NK-92 treated with Interleukin-12 subunit alpha and Interleukin-12 subunit beta, amount 100 ng/mL, for 24 hours (cell line): ENCODE measurements around the gene NPIPA1.
"Not testable (repeated sequence)": the region's sequence is repeated elsewhere in the genome, so short reads cannot be mapped to it uniquely, and the experiment has no call there.

ENCODE experiments used
- DNase-seq: peaks from one replicate; lab custom pipeline; 2025; lab: John Stamatoyannopoulos, UW

The NPIPA1 gene

DNA sequence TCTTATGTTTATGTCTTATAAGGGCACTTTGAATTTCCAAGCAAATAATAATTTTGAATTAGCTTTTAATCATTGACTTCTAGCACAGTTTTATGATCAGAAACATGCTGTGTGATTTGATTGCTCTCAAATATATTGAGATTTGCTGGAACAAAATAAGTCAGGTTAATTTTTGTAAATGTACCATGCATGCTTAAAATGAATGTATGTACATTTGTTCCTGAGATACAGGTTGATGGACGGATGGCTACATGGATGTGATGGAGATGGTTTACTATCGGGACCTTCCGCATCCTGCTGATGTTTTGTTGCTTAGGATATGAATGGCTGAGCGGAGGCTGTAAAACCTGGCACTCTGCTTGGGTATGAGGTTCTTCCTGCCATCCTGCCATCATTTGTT is at the start of gene NPIPA1:
Gene NPIPA1, plus strand, starts transcription at position 301 of the 400 bp plus-strand sequence. Its CDS starts 0 bp downstream, at position 301.
- DNase-seq, result not testable (repeated sequence)

GRCh38 chr16:14892111-14892510 is 45.1 kb upstream of the NPIPA1 start:
- not testable (repeated sequence) for DNase-seq

DNA sequence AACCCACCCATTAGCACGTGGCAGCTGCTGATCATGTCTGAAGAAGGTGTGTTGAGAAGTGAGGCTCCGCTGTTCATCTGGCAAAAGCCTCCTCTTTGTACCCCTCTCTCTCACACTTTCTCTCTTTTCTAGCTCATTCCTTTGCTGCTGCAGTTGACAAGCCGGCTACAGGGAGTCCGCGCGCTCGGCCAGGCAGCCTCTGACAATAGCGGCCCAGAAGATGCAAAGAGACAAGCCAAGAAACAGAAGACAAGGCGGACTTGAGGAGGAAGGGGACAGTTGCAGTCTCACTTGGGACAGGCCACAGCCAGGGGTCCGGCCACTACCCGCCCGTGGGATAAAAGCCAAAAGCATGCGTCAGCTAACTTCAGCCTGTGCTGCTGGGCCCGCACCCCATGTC is 41.9 kb upstream of the NPIPA1 start:
- DNase-seq, result not testable (repeated sequence)

- DNase-seq, result not testable (repeated sequence)
Observed at GRCh38 chr16:14896023-14896422, 41.2 kb upstream of the NPIPA1 start.

DNA sequence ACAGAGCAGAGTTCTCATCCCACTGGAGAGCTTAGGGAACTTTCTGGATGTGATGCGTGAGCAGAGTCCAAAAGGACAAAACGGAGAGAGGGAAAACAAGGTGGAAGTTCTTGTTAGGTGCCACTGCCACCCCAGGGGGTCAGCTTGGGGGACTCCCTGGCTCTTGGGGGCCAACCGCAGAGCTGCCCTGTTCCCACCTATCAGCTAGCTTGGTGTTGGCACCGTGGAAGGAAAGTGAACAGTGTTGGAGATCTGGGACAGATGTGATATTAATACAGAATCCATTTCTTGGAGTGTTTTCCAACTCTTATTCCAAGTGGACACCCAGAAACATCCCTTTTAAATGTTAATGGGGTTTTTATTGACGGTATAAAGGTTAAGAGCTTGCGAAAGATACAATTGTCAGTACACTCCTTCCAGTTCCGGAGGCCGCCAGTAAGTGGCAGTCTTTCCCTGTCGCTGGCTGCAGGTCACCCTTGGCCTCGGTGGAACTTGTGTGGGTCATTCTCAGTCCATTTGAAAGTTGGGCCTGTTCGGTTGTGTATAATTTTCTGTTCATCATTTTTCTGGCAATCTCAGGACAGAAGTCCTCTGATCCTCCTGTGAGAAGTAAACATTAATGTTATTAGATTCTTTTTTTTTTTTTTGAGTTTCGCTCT is 40.1 kb upstream of the NPIPA1 start:
- not testable (repeated sequence) for DNase-seq

- not testable (repeated sequence) for DNase-seq
Observed at GRCh38 chr16:14898162-14898561, 39.1 kb upstream of the NPIPA1 start.

DNA sequence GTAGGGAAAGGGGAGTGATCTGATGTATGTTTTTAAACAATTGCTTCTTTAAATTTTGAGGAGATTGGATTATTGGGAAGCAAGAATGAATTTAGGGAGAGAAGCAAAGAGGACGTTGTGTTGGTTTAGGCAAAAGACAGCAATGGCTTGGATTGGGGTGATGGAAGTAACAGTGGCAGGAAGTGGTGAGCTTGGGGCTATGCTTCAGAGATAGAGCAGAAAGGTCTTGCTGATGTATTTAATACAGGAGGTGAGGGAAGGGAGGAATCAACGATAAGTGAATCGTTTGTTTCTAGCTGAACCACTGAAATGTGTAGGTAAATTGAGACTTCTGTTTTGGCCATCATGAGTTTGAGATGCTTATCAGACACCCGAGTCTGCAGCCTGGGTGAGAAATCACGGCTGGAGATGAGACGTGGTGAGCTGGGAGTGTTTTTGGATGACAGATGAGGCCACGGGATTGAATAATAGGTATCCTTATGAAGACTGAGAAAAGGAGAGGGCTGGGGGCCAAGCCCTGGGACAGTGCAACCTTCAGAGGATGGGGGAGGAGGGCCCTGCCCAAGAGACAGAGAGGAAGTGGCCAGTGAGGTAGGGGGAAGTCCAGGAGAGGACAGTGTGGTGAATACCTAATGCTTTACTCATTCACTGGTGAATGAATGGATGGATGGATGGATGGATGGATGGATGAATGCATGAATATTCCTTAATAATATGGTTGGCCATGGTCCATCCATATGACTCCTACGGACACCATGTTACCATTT is 33.9 kb upstream of the NPIPA1 start:
- not testable (repeated sequence) for DNase-seq

- not testable (repeated sequence) for DNase-seq
Observed at GRCh38 chr16:14909744-14910143, 27.5 kb upstream of the NPIPA1 start.

DNA sequence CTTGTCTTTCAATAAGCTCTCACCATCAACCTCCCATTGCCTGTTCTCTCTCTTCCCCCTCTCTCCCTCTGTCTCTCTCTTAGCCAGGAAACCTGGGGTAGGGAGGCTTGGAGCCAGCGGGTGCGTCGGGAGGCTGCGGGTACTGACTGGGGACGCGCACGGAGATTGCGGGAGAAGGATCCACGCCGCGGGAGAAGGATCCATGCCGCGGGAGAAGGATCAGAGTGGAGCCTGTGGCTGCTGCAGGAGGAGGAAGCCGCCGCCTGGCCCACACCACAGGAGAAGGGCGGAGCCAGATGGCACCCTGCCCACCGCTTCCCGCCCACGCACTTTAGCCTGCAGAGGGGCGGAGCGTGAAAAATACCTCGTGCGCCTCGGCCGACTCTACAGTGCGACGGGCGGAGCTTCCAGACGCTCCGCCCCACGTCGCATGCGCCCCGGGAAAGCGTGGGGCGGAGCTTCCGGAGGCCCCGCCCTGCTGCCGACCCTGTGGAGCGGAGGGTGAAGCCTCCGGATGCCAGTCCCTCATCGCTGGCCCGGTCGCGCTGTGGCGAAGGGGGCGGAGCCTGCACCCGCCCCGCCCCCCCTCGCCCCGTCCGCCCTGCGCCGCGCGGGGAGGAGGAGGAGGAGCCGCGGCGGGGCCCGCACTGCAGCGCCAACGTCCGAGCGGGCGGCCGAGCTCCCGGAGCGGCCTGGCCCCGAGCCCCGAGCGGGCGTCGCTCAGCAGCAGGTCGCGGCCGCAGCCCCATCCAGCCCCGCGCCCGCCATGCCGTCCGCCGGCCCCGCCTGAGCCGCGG is 26.2 kb upstream of the NPIPA1 start:
- not testable (repeated sequence) for DNase-seq

- DNase-seq, result not testable (repeated sequence)
Observed at GRCh38 chr16:14911954-14912353, 25.3 kb upstream of the NPIPA1 start.

- not testable (repeated sequence) for DNase-seq
Observed at GRCh38 chr16:14912588-14912987, 24.7 kb upstream of the NPIPA1 start.

GRCh38 chr16:14918504-14918903 is 18.7 kb upstream of the NPIPA1 start:
- DNase-seq, result not testable (repeated sequence)

DNA sequence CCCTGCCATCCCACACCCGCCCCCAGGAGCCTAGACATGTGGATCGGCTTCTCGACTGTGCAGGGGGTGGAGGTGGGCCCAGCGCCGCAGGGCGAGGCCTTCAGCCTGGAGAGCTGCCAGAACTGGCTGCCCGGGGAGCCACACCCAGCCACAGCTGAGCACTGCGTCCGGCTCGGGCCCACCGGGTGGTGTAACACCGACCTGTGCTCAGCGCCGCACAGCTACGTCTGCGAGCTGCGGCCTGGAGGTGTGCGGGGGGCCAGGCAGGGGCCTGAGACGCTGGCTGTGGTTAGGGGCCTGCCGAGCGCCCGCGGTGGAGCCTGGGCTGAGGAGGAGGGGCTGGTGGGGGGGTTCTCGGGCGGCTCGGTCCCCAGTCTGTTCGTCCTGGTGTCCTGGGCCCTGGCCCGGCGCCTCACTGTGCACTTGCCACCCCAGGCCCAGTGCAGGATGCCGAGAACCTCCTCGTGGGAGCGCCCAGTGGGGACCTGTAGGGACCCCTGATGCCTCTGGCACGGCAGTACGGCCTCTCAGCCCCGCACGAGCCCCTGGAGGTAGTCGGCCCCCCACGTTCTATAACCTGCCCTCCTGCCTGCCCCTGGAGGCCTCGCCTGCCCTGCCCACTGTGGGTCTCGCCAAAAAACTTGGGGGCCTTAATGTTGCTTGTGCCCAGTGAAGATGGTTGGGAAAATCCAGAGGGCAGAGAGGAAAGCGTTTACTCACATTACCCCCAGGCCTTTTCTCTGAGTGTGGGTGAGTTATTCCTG is 17.2 kb upstream of the NPIPA1 start:
- not testable (repeated sequence) for DNase-seq

DNA sequence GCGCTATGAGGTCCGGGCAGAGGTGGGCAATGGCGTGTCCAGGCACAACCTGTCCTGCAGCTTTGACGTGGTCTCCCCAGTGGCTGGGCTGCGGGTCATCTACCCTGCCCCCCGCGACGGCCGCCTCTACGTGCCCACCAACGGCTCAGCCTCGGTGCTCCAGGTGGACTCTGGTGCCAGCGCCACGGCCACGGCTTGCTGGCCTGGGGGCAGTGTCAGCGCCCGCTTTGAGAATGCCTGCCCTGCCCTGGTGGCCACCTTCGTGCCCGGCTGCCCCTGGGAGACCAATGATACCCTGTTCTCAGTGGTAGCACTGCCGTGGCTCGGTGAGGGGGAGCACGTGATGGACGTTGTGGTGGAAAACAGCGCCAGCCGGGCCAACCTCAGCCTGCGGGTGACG is 15.0 kb upstream of the NPIPA1 start:
- not testable (repeated sequence) for DNase-seq

DNA sequence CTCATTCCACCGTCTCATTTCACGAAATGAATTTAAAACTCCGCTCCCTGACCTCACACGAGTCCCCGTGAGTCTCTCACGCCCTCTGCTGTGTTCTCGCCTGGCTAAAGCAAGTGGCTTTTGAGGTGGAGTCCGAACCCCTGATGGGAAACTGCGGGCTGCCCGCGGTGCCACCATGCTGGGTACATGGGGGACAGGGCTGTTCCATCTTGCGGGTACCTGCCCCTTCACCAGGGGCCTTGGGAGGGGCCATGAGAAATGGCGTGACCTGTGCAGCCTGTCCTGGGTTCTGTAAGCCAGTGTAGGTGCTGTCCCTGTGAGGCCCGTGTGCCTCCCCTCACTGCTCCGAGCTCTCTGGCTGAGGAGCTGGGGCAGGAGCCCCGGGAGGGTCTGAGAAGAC is 14.3 kb upstream of the NPIPA1 start:
- DNase-seq, result not testable (repeated sequence)

GRCh38 chr16:14923394-14924088 is 13.7 kb upstream of the NPIPA1 start:
- DNase-seq, result not testable (repeated sequence)

- DNase-seq, result not testable (repeated sequence)
Observed at GRCh38 chr16:14924359-14924758, 12.9 kb upstream of the NPIPA1 start.

- DNase-seq, result not testable (repeated sequence)
Observed at GRCh38 chr16:14924982-14925381, 12.3 kb upstream of the NPIPA1 start.

DNA sequence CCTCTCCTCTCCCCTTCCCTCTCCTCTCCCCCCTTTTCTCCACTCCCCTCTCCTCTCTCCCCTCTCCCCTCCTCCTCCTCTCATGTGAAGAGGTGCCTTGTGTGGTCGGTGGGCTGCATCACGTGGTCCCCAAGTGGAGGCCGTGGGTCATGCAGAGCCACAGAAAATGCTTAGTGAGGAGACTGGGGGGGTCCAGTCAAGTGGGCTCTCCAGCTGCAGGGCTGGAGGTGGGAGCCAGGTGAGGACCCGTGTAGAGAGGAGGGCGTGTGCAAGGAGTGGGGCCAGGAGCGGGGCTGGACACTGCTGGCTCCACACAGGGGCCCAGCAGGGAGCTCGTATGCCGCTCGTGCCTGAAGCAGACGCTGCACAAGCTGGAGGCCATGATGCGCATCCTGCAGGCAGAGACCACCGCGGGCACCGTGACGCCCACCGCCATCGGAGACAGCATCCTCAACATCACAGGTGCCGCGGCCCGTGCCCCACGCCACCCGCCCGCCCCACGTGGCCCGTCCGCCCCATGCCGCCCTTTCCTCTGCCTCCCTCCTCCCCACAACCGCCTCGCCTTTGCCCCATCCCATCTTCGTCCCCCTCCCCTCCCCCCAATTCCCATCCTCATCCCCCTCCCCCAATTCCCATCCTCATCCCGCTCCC is 9.1 kb upstream of the NPIPA1 start:
- DNase-seq, result not testable (repeated sequence)

DNA sequence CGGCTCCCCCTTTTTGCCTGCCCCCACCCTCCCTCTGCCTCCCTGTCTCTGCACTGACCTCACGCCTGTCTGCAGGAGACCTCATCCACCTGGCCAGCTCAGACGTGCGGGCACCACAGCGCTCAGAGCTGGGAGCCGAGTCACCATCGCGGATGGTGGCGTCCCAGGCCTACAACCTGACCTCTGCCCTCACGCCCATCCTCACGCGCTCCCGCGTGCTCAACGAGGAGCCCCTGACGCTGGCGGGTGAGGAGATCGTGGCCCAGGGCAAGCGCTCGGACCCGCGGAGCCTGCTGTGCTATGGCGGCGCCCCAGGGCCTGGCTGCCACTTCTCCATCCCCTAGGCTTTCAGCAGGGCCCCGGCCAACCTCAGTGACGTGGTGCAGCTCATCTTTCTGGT is 8.1 kb upstream of the NPIPA1 start:
- not testable (repeated sequence) for DNase-seq
